DOHH2 (cell line): ENCODE measurements around the gene PDE8B.

ENCODE experiments used
- H3F3A ChIP-seq: fragments of 200-600 bp; sonication (generic), shearing (Covaris generic); 2 replicates; pipeline ENCODE4 v1.6.0; 2016; ENCODE audit warnings: antibody characterized with exemption, mild to moderate bottlenecking; ENCODE audit not compliant: control insufficient read depth, insufficient read depth
- H3K27ac ChIP-seq: fragments of 200-600 bp; sonication (generic); 2 replicates; pipeline ENCODE4 v1.5.1; 2014; ENCODE audit warnings: low read depth, mild to moderate bottlenecking, low read length, moderate library complexity
- H3K27me3 ChIP-seq: fragments of 200-600 bp; sonication (generic); 2 replicates; pipeline ENCODE4 v1.6.1; 2014; ENCODE audit warnings: mild to moderate bottlenecking, low read length, mixed read lengths; ENCODE audit not compliant: control insufficient read depth
- H3K36me3 ChIP-seq: fragments of 200-600 bp; sonication (generic); 2 replicates; pipeline ENCODE4 v1.6.1; 2014; ENCODE audit warnings: mild to moderate bottlenecking, low read length, moderate library complexity, mixed read lengths; ENCODE audit not compliant: control insufficient read depth
- H3K4me1 ChIP-seq: fragments of 200-600 bp; sonication (generic); 2 replicates; pipeline ENCODE4 v1.6.1; 2014; ENCODE audit warnings: mild to moderate bottlenecking, low read length, mixed read lengths; ENCODE audit not compliant: control insufficient read depth
- H3K4me2 ChIP-seq: fragments of 200-600 bp; sonication (generic); 2 replicates; pipeline ENCODE4 v1.6.0; 2014; ENCODE audit warnings: mild to moderate bottlenecking, low read length, moderate library complexity
- H3K4me3 ChIP-seq: fragments of 200-600 bp; sonication (generic); 2 replicates; pipeline ENCODE4 v1.5.1; 2014; ENCODE audit warnings: mild to moderate bottlenecking, low read length, mixed read lengths
- H3K79me2 ChIP-seq: fragments of 200-600 bp; sonication (generic); 2 replicates; pipeline ENCODE4 v1.6.1; 2014; ENCODE audit warnings: mild to moderate bottlenecking, low read length, mixed read lengths; ENCODE audit not compliant: control insufficient read depth
- H3K9me2 ChIP-seq: fragments of 200-600 bp; sonication (generic); replicated peaks from 2 replicates; pipeline ENCODE4 v1.6.1; 2014; ENCODE audit warnings: mild to moderate bottlenecking, low read length, mixed read lengths; ENCODE audit not compliant: control insufficient read depth
- H3K9me3 ChIP-seq: fragments of 200-600 bp; sonication (generic); 2 replicates; pipeline ENCODE4 v1.6.1; 2014; ENCODE audit warnings: antibody characterized with exemption, low read length, mixed read lengths; ENCODE audit not compliant: control insufficient read depth, insufficient read depth
- H4K20me1 ChIP-seq: fragments of 200-600 bp; sonication (generic); 2 replicates; pipeline ENCODE4 v1.6.0; 2014; ENCODE audit warnings: low read depth, mild to moderate bottlenecking, antibody characterized with exemption, low read length, moderate library complexity; ENCODE audit not compliant: control insufficient read depth, insufficient read depth
- EZH2phosphoT487 ChIP-seq: fragments of 200-600 bp; sonication (generic); IDR thresholded peaks from 2 replicates; pipeline ENCODE4 v1.6.1; 2017; ENCODE audit warnings: borderline replicate concordance, mild to moderate bottlenecking, antibody characterized with exemption, low read length, moderate library complexity, mixed read lengths
- TF ChIP-seq, protein P1 (sequence below): fragments of 200-600 bp; sonication (generic); IDR thresholded peaks from one replicate; pipeline ENCODE4 v1.5.1; 2014; ENCODE audit warnings: antibody characterized with exemption, mild to moderate bottlenecking, low read depth, low read length; ENCODE audit not compliant: poor library complexity, severe bottlenecking

The PDE8B gene

DNA sequence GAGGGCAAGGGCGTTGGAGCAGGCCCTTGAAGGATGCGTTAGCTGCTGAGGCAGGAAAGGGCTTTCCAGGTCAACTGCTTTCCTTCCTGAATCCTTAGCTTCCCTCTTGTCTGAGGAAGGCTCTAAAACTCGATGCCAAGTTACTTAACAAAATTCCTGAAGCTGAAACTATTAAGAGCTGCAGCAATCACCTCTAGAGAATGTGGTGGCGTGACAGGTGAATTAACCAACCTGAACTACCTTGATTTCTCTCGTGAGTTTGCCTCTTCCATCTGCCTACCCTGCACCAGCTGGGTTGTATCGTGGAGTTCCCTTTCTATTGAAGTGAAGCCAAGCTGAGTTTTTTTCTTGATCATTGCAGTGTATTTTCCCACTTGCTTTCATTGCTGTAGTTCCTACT lies 96.1 kb downstream of the PDE8B start:
- Histone ChIP-seq H3K9me3 (no peaks in the 10 kb centered on the region), H3K4me1 (peaks cover 1% of the 10 kb centered on the region), H3F3A (no peaks in the 10 kb centered on the region), H3K27ac (no peak overlapping the region), H3K27me3 (no peaks in the 10 kb centered on the region), H3K79me2 (no peaks in the 10 kb centered on the region), H3K4me3 (no peak overlapping the region), H3K9me2 (no peaks in the 10 kb centered on the region), H3K36me3 (no peaks in the 10 kb centered on the region), H4K20me1 (no peaks in the 10 kb centered on the region), H3K4me2 (no peak overlapping the region)
- TF ChIP-seq EZH2phosphoT487: no peak

GRCh38 chr5:77308154-77308960 lies 97.9 kb downstream of the PDE8B start:
- Histone ChIP-seq H3K79me2 (no peaks in the 10 kb centered on the region), H3F3A (no peaks in the 10 kb centered on the region), H3K9me3 (no peaks in the 10 kb centered on the region), H3K4me1 (no peaks in the 10 kb centered on the region), H3K4me2 (no peak overlapping the region), H3K27me3 (no peaks in the 10 kb centered on the region), H4K20me1 (no peaks in the 10 kb centered on the region), H3K27ac (no peak overlapping the region), H3K36me3 (no peaks in the 10 kb centered on the region), H3K9me2 (no peaks in the 10 kb centered on the region), H3K4me3 (no peak overlapping the region)
- TF ChIP-seq EZH2phosphoT487: no peak

DNA sequence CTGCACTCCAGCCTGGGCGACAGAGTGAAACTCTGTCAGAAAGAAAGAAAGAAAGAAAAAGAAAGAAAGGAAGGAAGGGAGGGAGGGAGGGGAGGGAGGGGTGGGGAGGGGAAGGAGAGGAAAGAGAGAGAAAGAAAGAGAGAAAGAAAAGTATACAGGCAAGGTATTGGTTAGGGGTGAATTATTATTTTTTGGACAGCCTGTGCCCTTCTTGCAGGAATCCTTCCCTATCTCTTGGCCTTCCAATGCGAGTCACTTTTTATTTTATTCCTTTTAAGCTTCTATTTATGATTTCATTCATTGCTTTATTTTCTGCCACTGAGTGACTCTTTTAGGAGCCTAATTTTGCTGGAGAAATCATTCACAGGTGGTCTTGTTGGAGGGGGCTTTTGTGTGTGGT lies 98.7 kb downstream of the PDE8B start:
- Histone ChIP-seq H4K20me1 (no peaks in the 10 kb centered on the region), H3K4me2 (no peak overlapping the region), H3K36me3 (no peaks in the 10 kb centered on the region), H3K27me3 (no peaks in the 10 kb centered on the region), H3K4me3 (no peak overlapping the region), H3K9me3 (no peaks in the 10 kb centered on the region), H3K27ac (no peak overlapping the region), H3K9me2 (no peaks in the 10 kb centered on the region), H3K79me2 (no peaks in the 10 kb centered on the region), H3F3A (no peaks in the 10 kb centered on the region), H3K4me1 (no peaks in the 10 kb centered on the region)
- TF ChIP-seq EZH2phosphoT487: no peak
- TF ChIP-seq, protein P1, sequence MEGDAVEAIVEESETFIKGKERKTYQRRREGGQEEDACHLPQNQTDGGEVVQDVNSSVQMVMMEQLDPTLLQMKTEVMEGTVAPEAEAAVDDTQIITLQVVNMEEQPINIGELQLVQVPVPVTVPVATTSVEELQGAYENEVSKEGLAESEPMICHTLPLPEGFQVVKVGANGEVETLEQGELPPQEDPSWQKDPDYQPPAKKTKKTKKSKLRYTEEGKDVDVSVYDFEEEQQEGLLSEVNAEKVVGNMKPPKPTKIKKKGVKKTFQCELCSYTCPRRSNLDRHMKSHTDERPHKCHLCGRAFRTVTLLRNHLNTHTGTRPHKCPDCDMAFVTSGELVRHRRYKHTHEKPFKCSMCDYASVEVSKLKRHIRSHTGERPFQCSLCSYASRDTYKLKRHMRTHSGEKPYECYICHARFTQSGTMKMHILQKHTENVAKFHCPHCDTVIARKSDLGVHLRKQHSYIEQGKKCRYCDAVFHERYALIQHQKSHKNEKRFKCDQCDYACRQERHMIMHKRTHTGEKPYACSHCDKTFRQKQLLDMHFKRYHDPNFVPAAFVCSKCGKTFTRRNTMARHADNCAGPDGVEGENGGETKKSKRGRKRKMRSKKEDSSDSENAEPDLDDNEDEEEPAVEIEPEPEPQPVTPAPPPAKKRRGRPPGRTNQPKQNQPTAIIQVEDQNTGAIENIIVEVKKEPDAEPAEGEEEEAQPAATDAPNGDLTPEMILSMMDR: no peak

DNA sequence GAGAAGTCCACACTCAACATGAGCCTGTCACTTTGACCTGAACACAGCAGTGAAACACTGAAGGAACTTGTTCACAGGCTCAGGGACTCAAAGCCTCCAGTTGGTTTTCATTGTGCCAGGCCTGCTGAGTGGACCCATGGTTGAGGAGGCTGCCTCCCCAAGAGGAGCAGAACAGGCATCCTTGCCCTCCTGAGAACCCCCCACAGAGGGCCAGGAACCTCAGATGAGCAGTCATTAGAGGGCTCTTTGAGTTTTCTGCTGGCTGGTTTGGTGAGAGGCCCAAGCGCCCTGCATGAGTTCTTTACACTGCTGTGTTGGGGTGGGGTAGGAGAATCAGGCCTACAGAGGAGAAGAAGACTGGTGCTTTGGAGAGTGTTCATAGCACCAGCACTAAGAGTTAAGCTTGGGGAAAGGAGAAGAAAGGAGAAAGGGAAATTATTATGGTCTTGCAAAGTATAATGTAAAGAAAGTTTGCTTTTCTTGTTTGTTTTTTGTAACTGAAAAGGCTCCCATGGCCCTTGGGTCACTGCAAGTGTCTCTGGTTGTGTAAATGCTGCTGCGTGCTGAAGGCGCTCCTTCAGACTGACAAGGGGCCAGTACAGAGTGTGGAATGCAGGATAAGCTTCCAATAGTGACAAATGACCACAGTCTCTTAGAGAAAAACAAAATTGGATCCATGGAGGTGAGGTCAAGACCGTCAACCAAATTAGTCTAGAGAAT lies 100.2 kb downstream of the PDE8B start:
- Histone ChIP-seq H3K4me3 (no peak overlapping the region), H3K9me3 (no peaks in the 10 kb centered on the region)

More for the DNA sequence above, 100.2 kb downstream of the PDE8B start:
- no peaks in the 10 kb centered on the region for H3K4me1 ChIP-seq
- H3K27ac ChIP-seq: no peak overlapping the region
- H3K36me3 ChIP-seq: no peaks in the 10 kb centered on the region
- H3K79me2 ChIP-seq: no peaks in the 10 kb centered on the region
- H3K27me3 ChIP-seq: no peaks in the 10 kb centered on the region
- H3K9me2 ChIP-seq: no peaks in the 10 kb centered on the region
- H4K20me1 ChIP-seq: no peaks in the 10 kb centered on the region
- no peaks in the 10 kb centered on the region for H3F3A ChIP-seq
- H3K4me2 ChIP-seq: no peak overlapping the region
- no peak for TF ChIP-seq EZH2phosphoT487
